A673 (cell line): ENCODE results near the gene IRF2.

Source experiments
- EZH2 ChIP-seq: fragments of 200-600 bp; sonication (generic); IDR thresholded peaks from 2 replicates; pipeline ENCODE4 v1.6.1; 2017; ENCODE audit warnings: borderline replicate concordance, low read depth, mild to moderate bottlenecking, mixed read lengths, antibody characterized with exemption, low read length; ENCODE audit not compliant: poor library complexity, severe bottlenecking
- TF ChIP-seq, protein P1 (sequence below): fragments of 300-800, 200-600 bp; sonication (generic); conservative IDR thresholded peaks from 2 replicates; pipeline ENCODE4 v1.5.1; 2017; ENCODE audit warnings: low read depth, mild to moderate bottlenecking, antibody characterized with exemption, low read length, moderate library complexity, mixed read lengths

DNA sequence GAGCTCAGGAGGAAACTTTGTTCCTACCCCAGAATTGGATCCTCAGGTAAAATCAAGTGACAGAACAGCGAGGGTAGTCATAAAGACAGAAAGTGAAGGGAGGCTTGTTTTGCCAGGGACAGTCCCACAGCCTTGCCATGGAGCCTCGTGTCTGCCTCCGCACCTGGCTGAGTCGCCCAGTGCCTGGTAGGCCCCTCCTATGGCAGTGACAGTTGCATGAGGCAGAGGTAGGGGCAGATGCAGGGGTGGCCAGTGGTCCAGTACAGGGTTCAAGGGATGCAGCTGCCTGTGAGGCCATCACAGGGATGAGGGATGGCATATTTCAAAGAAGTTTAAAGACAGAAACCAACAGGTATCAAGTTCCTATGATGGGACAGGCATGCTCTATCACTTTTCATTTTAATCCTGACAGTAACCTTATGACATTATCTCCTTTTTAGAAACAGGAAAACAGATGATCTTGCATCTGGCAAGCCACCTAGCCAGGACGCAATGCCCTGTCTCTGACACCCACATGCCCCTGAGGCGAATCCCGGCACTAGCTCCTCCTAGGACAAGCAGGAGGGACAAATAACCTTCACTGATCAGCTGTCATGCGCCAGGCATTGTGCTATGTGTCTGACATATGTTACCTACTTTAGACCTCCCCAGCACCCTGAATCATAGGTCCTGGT lies 129.3 kb downstream of the IRF2 start:
- TF ChIP-seq, protein P1, sequence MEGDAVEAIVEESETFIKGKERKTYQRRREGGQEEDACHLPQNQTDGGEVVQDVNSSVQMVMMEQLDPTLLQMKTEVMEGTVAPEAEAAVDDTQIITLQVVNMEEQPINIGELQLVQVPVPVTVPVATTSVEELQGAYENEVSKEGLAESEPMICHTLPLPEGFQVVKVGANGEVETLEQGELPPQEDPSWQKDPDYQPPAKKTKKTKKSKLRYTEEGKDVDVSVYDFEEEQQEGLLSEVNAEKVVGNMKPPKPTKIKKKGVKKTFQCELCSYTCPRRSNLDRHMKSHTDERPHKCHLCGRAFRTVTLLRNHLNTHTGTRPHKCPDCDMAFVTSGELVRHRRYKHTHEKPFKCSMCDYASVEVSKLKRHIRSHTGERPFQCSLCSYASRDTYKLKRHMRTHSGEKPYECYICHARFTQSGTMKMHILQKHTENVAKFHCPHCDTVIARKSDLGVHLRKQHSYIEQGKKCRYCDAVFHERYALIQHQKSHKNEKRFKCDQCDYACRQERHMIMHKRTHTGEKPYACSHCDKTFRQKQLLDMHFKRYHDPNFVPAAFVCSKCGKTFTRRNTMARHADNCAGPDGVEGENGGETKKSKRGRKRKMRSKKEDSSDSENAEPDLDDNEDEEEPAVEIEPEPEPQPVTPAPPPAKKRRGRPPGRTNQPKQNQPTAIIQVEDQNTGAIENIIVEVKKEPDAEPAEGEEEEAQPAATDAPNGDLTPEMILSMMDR, result no peak
- TF ChIP-seq EZH2, result no peak
